Thymus (tissue), 11 donors: Measurements from ENCODE around the gene TMEM273. TPM values are rescaled to one million over a fixed set of nuclear protein-coding genes. Genes with fewer than 3 reads are reported as not detected.
"Not testable (repeated sequence)": the region's sequence is repeated elsewhere in the genome, so short reads cannot be mapped to it uniquely, and the experiment has no call there.

Source experiments
- DNase-seq, 9 donors: peaks; one replicate each; pipeline ENCODE4 v3.0.0-alpha.2; 2013; ENCODE audit warnings: low spot score in 9 of 9, low read depth in 6 of 9, missing footprints in 1 of 9
- H3K27ac ChIP-seq, 2 donors: one replicate each; pipeline ENCODE4 v1.5.1; 2013; ENCODE audit warnings: control low read depth in 1 of 2, low read depth in 1 of 2, low read length in 1 of 2, mild to moderate bottlenecking in 1 of 2, moderate library complexity in 1 of 2
- H3K27me3 ChIP-seq, 2 donors: one replicate each; pipeline ENCODE4 v1.5.1; 2013; ENCODE audit warnings: low read length in 1 of 2; ENCODE audit not compliant: control insufficient read depth in 2 of 2, insufficient read depth in 1 of 2
- H3K36me3 ChIP-seq, 2 donors: one replicate each; pipeline ENCODE4 v1.5.1; 2013; ENCODE audit warnings: low read length in 1 of 2, mild to moderate bottlenecking in 1 of 2, moderate library complexity in 1 of 2; ENCODE audit not compliant: control insufficient read depth in 2 of 2, insufficient read depth in 2 of 2
- H3K4me1 ChIP-seq, 2 donors: one replicate each; pipeline ENCODE4 v1.5.1; 2013; ENCODE audit warnings: low read length in 2 of 2; ENCODE audit not compliant: control insufficient read depth in 2 of 2, insufficient read depth in 2 of 2
- H3K4me3 ChIP-seq, 2 donors: one replicate each; pipeline ENCODE4 v1.5.1; 2013; ENCODE audit warnings: low read length in 2 of 2, control low read depth in 1 of 2, mild to moderate bottlenecking in 1 of 2
- H3K9me3 ChIP-seq, 2 donors: one replicate each; pipeline ENCODE4 v1.5.1; 2013; ENCODE audit warnings: low read length in 1 of 2, mild to moderate bottlenecking in 1 of 2; ENCODE audit not compliant: control insufficient read depth in 2 of 2, insufficient read depth in 1 of 2
- WGBS: extraction: QIAGEN DNeasy Blood & Tissue Kit; methylation state at CpG from one replicate; pipeline ENCODE4 v1.1.7; 2013; 5-methylcytosine and 5-hydroxymethylcytosine counted together
- polyA plus RNA-seq: library from polyadenylated mRNA; stranded (reverse); fragments of 200-250 nt; gene quantifications from one replicate; pipeline ENCODE4 v1.2.3, GENCODE V29; 2013
- total RNA-seq: library from RNA; stranded (reverse); fragments of 120-200 nt; gene quantifications from one replicate; pipeline ENCODE4 v1.2.4, GENCODE V29; 2013
- donor health status: healthy.

The TMEM273 gene
- total and polyA plus RNA-seq, 2 donors, result 10.2 to 19.6 TPM

- H3K27ac ChIP-seq, DNase-seq, H3K9me3 ChIP-seq, H3K27me3 ChIP-seq, H3K4me1 ChIP-seq, H3K36me3 ChIP-seq, H3K4me3 ChIP-seq: not testable (repeated sequence)
- WGBS, result 94% methylated on average over 4 of the region's 4 CpGs
These were observed 7.7 kb upstream of the TMEM273 start for GRCh38 chr10:49195864-49196263.

- no peaks in the 10 kb centered on the region for H3K36me3 ChIP-seq
- no peak for DNase-seq
- peaks cover 2 to 11% of the 10 kb centered on the region in 2 donors for H3K27me3 ChIP-seq
- 84% methylated on average over 8 of the region's 8 CpGs for WGBS
- no peak overlapping the region for H3K27ac ChIP-seq
- peaks cover 0 to 5% of the 10 kb centered on the region in 2 donors for H3K4me1 ChIP-seq
- H3K4me3 ChIP-seq, result no peak overlapping the region
- no peaks in the 10 kb centered on the region for H3K9me3 ChIP-seq
These were observed 6.2 kb upstream of the TMEM273 start for GRCh38 chr10:49194212-49194920.

- Histone ChIP-seq H3K9me3 (no peaks in the 10 kb centered on the region), H3K4me1 (peaks cover 0 to 16% of the 10 kb centered on the region in 2 donors), H3K27me3 (peaks cover 2 to 19% of the 10 kb centered on the region in 2 donors), H3K36me3 (no peaks in the 10 kb centered on the region), H3K27ac (no peak overlapping the region), H3K4me3 (no peak overlapping the region)
- no peak for DNase-seq
- WGBS, result 94% methylated on average over 1 of the region's 1 CpG
These were observed 3.2 kb upstream of the TMEM273 start for GRCh38 chr10:49191349-49191748.

- Histone ChIP-seq H3K27me3 (peaks cover 2 to 19% of the 10 kb centered on the region in 2 donors), H3K27ac (no peak overlapping the region), H3K36me3 (no peaks in the 10 kb centered on the region), H3K9me3 (no peaks in the 10 kb centered on the region), H3K4me3 (no peak overlapping the region), H3K4me1 (peaks cover 0 to 26% of the 10 kb centered on the region in 2 donors)
- DNase-seq, result no peak
- 89% methylated on average over 6 of the region's 6 CpGs for WGBS
These were observed 1.2 kb upstream of the TMEM273 start for GRCh38 chr10:49189422-49189821.

GRCh38 chr10:49187044-49187484 lies 1.1 kb downstream of the TMEM273 start:
- Histone ChIP-seq H3K36me3 (no peaks in the 10 kb centered on the region), H3K4me3 (no peak overlapping the region), H3K9me3 (no peaks in the 10 kb centered on the region), H3K27me3 (peaks cover 2 to 19% of the 10 kb centered on the region in 2 donors), H3K27ac (no peak overlapping the region), H3K4me1 (peaks cover 0 to 31% of the 10 kb centered on the region in 2 donors)
- DNase-seq, result no peak
- 49% methylated on average over 8 of the region's 8 CpGs for WGBS

- no peak for DNase-seq
- Histone ChIP-seq H3K4me3 (no peak overlapping the region), H3K4me1 (peaks cover 0 to 31% of the 10 kb centered on the region in 2 donors), H3K27me3 (peaks cover 2 to 19% of the 10 kb centered on the region in 2 donors), H3K36me3 (no peaks in the 10 kb centered on the region), H3K9me3 (no peaks in the 10 kb centered on the region), H3K27ac (no peak overlapping the region)
- 89% methylated on average over 4 of the region's 4 CpGs for WGBS
These were observed 1.6 kb downstream of the TMEM273 start for GRCh38 chr10:49186613-49187012.

GRCh38 chr10:49185213-49185612 lies 3.0 kb downstream of the TMEM273 start:
- Histone ChIP-seq H3K27ac (no peak overlapping the region), H3K4me1 (peaks cover 0 to 28% of the 10 kb centered on the region in 2 donors), H3K27me3 (peaks cover 2 to 14% of the 10 kb centered on the region in 2 donors), H3K36me3 (no peaks in the 10 kb centered on the region), H3K9me3 (no peaks in the 10 kb centered on the region), H3K4me3 (no peak overlapping the region)
- 94% methylated on average over 3 of the region's 3 CpGs for WGBS
- no peak for DNase-seq

- Histone ChIP-seq H3K4me1 (peaks cover 0 to 34% of the 10 kb centered on the region in 2 donors), H3K36me3 (no peaks in the 10 kb centered on the region), H3K4me3 (no peak overlapping the region), H3K27me3 (peaks cover 0 to 10% of the 10 kb centered on the region in 2 donors), H3K27ac (peak overlapping the region in 1 of 2 donors; percentile 55), H3K9me3 (no peaks in the 10 kb centered on the region)
- 20% methylated on average over 6 of the region's 6 CpGs for WGBS
- DNase-seq, result peak in 2 of 9 donors; percentile 30 to 45
These were observed 3.5 kb downstream of the TMEM273 start for GRCh38 chr10:49184642-49185111.

GRCh38 chr10:49183596-49184542 lies 4.3 kb downstream of the TMEM273 start:
- Histone ChIP-seq H3K4me1 (peaks cover 0 to 30% of the 10 kb centered on the region in 2 donors), H3K4me3 (no peak overlapping the region), H3K9me3 (no peaks in the 10 kb centered on the region), H3K27me3 (peaks cover 0 to 7% of the 10 kb centered on the region in 2 donors), H3K36me3 (no peaks in the 10 kb centered on the region), H3K27ac (no peak overlapping the region)
- DNase-seq, result no peak
- WGBS, result 34% methylated on average over 5 of the region's 5 CpGs
